BE2C (cell line): ENCODE measurements around the gene CNOT1. TPM values are rescaled to one million over a fixed set of nuclear protein-coding genes. Genes with fewer than 3 reads are reported as not detected.

Experiments used
- DNase-seq: peaks from one replicate; pipeline ENCODE4 v3.0.0-alpha.2; 2020
- H3K27me3 ChIP-seq: fragments of 250-450 bp; sonication (Bioruptor Pico); 2 replicates; pipeline ENCODE4 v1.5.1; 2020; ENCODE audit warnings: mild to moderate bottlenecking
- H3K36me3 ChIP-seq: fragments of 250-450 bp; sonication (Bioruptor Pico); 2 replicates; pipeline ENCODE4 v1.5.1; 2020; ENCODE audit warnings: mild to moderate bottlenecking
- H3K4me1 ChIP-seq: fragments of 250-450 bp; sonication (Bioruptor Pico); 2 replicates; pipeline ENCODE4 v1.5.1; 2020
- H3K4me3 ChIP-seq: 2 replicates; pipeline ENCODE4 v1.5.1; 2011; ENCODE audit warnings: low read depth, low read length
- H3K9me3 ChIP-seq: fragments of 250-450 bp; sonication (Bioruptor Pico); 2 replicates; pipeline ENCODE4 v1.5.1; 2020
- CTCF ChIP-seq: IDR thresholded peaks from 2 replicates; pipeline ENCODE4 v1.5.1; 2012; ENCODE audit warnings: mild to moderate bottlenecking, low read depth, low read length
- polyA plus RNA-seq: library from polyadenylated mRNA; unstranded; fragments of >200 nt; gene quantifications from one replicate; pipeline ENCODE4 v1.2.1, GENCODE V29; 2012; ENCODE audit warnings: low read depth, missing spikeins; ENCODE audit not compliant: insufficient read length, insufficient read depth

The CNOT1 gene
- polyA plus RNA-seq: 191 TPM

GRCh38 chr16:58629733-58630640 is at the start of gene CNOT1:
Gene CNOT1 (minus strand): TSS chr16:58629826. CDS start chr16:58599337, 30,489 bp downstream.
- peak within 1 kb of the TSS; percentile 99 for H3K4me3 ChIP-seq

GRCh38 chr16:58678716-58679115 is 49.1 kb upstream of the CNOT1 start:
- H3K36me3 ChIP-seq: no peaks in the 10 kb centered on the region; the same call in 1 of the 2 replicates
- H3K9me3 ChIP-seq: no peaks in the 10 kb centered on the region
- TF ChIP-seq CTCF: no peak
- H3K27me3 ChIP-seq: no peaks in the 10 kb centered on the region
- H3K4me1 ChIP-seq: no peaks in the 10 kb centered on the region
- DNase-seq: no peak
- H3K4me3 ChIP-seq: no peak overlapping the region

More at GRCh38 chr16:58629733-58630640, at the start of gene CNOT1:
- no peak for TF ChIP-seq CTCF
- Histone ChIP-seq H3K36me3 (peaks cover 15% of the 10 kb centered on the region), H3K27me3 (no peaks in the 10 kb centered on the region), H3K9me3 (no peaks in the 10 kb centered on the region), H3K4me1 (0 out of 2 replicates have a peak, but pooled peaks cover 4% of the 10 kb centered on the region)
- DNase-seq: peak; percentile 98

GRCh38 chr16:58678269-58678668 is 48.6 kb upstream of the CNOT1 start:
- DNase-seq: no peak
- no peak overlapping the region for H3K4me3 ChIP-seq
- no peaks in the 10 kb centered on the region for H3K4me1 ChIP-seq
- H3K9me3 ChIP-seq: no peaks in the 10 kb centered on the region
- no peak for TF ChIP-seq CTCF
- no peaks in the 10 kb centered on the region for H3K27me3 ChIP-seq
- no peaks in the 10 kb centered on the region; the same call in 1 of the 2 replicates for H3K36me3 ChIP-seq

- no peak for DNase-seq
- Histone ChIP-seq H3K9me3 (no peaks in the 10 kb centered on the region), H3K27me3 (no peaks in the 10 kb centered on the region), H3K4me3 (no peak overlapping the region), H3K36me3 (no peaks in the 10 kb centered on the region), H3K4me1 (no peaks in the 10 kb centered on the region)
- TF ChIP-seq CTCF: no peak
Measured at GRCh38 chr16:58670946-58671583, 41.4 kb upstream of the CNOT1 start.

- Histone ChIP-seq H3K9me3 (no peaks in the 10 kb centered on the region), H3K4me3 (no peak overlapping the region), H3K4me1 (no peaks in the 10 kb centered on the region), H3K27me3 (no peaks in the 10 kb centered on the region), H3K36me3 (no peaks in the 10 kb centered on the region)
- no peak for DNase-seq
- TF ChIP-seq CTCF: no peak
Measured at GRCh38 chr16:58670177-58670576, 40.6 kb upstream of the CNOT1 start.
